ES-I3 (cell line): Measurements from ENCODE around the gene IL1R2.
"Not testable (repeated sequence)": the region's sequence is repeated elsewhere in the genome, so short reads cannot be mapped to it uniquely, and the experiment has no call there.

Source experiments
- H3K36me3 ChIP-seq: 2 replicates; pipeline ENCODE4 v1.6.1; 2013; ENCODE audit warnings: mild to moderate bottlenecking, low read length, control low read depth, moderate library complexity; ENCODE audit not compliant: insufficient read depth
- H3K4me1 ChIP-seq: 2 replicates; pipeline ENCODE4 v1.6.1; 2013; ENCODE audit warnings: mild to moderate bottlenecking, control low read depth, low read length; ENCODE audit not compliant: insufficient read depth
- H3K9ac ChIP-seq: 2 replicates; pipeline ENCODE4 v1.6.1; 2013; ENCODE audit warnings: low read depth, mild to moderate bottlenecking, low read length, moderate library complexity
- H3K9me3 ChIP-seq: 2 replicates; pipeline ENCODE4 v1.6.1; 2013; ENCODE audit warnings: mild to moderate bottlenecking, low read length, moderate library complexity; ENCODE audit not compliant: control insufficient read depth, insufficient read depth

IL1R2 gene

GRCh38 chr2:102068126-102068525, 76.4 kb downstream of the IL1R2 start:
- H3K4me1 ChIP-seq = peaks cover 17% of the 10 kb centered on the region; the same call in 1 of the 2 replicates
- H3K9ac ChIP-seq, H3K36me3 ChIP-seq, H3K9me3 ChIP-seq: not testable (repeated sequence)

- H3K4me1 ChIP-seq = peaks cover 9% of the 10 kb centered on the region; the same call in 1 of the 2 replicates
- H3K9me3 ChIP-seq = no peaks in the 10 kb centered on the region
- no peak overlapping the region for H3K9ac ChIP-seq
- no peaks in the 10 kb centered on the region for H3K36me3 ChIP-seq
Measured at GRCh38 chr2:102069311-102069974, 77.7 kb downstream of the IL1R2 start.

DNA sequence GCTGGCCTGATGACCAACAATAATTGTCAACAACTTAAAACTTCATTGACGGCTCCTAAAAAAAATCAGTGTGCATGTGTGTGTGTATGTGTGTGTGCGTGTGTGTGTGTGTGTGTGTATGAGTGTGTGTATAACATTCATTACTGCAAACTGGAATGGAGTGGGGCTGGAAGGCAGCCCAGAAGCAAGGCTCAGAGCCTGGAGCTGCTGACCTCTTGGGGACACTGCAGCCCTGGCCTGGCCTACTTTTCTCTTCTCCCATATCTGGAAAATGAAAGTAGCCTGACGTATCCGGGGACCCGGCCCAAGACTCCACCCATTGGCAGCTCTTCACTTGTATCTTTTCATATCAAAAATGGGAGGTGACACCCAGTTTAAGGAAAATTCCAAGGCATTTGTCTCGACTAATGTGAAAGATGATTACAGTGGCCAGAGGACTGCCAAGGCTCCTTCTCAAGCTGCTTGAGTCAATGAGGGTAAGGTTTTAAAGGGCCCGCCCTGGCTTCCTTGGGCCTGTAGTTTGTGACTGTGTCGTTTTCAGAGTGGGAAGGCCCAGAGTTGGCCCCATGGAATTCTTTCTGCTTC, 78.4 kb downstream of the IL1R2 start:
- H3K4me1 ChIP-seq = peaks cover 3% of the 10 kb centered on the region; the same call in 1 of the 2 replicates
- no peaks in the 10 kb centered on the region for H3K9me3 ChIP-seq
- no peak overlapping the region for H3K9ac ChIP-seq
- H3K36me3 ChIP-seq = no peaks in the 10 kb centered on the region

GRCh38 chr2:102072741-102073140, 81.0 kb downstream of the IL1R2 start:
- Histone ChIP-seq H3K9ac (no peak overlapping the region), H3K4me1 (no peaks in the 10 kb centered on the region), H3K36me3 (no peaks in the 10 kb centered on the region), H3K9me3 (no peaks in the 10 kb centered on the region; the same call in 1 of the 2 replicates)

DNA sequence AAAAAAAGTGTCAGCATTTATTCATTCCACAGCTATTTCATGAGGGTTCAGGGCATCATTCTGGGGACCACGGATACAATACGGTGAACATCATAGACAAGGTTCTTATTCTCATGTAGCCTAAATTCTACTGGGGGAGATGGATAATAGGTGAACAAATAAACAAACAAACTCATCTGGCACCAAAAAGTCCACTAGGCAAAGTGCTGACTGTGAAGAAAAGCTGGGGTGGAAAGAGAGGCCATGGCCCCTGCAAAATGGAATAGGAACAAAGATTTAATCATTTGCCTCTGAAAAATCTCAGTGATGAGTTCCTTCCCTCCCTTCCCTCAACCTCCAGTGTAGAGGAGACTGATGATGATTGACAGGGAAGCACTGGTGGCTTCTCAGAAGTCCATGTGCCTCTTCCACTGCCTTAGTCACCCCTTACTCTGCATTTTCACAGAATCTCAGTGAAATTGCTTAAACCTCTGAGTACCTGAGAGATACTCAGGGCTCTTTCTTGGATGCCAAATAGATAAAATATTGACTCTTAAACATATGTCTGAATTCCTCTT, 81.5 kb downstream of the IL1R2 start:
- Histone ChIP-seq H3K9ac (no peak overlapping the region), H3K9me3 (no peaks in the 10 kb centered on the region; the same call in 1 of the 2 replicates), H3K36me3 (no peaks in the 10 kb centered on the region), H3K4me1 (no peaks in the 10 kb centered on the region)

GRCh38 chr2:102074152-102074783, 82.5 kb downstream of the IL1R2 start:
- Histone ChIP-seq H3K36me3 (no peaks in the 10 kb centered on the region), H3K9ac (no peak overlapping the region), H3K9me3 (no peaks in the 10 kb centered on the region; the same call in 1 of the 2 replicates), H3K4me1 (no peaks in the 10 kb centered on the region)

DNA sequence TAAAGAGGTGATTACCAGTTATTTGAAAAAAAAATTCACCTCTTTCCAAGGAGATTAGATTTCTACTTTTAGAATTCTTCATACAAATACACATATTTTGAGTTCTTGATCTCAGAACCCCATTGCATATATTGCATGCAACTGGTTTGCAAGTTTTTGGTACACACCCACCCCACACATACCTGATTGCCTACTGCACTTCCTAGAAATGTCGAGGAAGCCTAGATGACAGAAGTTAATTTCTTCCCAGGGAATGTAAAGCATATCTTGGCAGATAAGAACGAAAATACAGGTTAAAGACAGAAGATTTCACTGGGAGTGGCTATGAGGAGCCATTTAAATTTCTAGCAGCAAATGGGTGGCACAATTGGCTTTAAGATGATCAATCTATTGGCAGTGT, 83.7 kb downstream of the IL1R2 start:
- Histone ChIP-seq H3K36me3 (no peaks in the 10 kb centered on the region), H3K4me1 (no peaks in the 10 kb centered on the region), H3K9me3 (no peaks in the 10 kb centered on the region; the same call in 1 of the 2 replicates), H3K9ac (no peak overlapping the region)

GRCh38 chr2:102076512-102076911, 84.8 kb downstream of the IL1R2 start:
- no peak overlapping the region for H3K9ac ChIP-seq
- no peaks in the 10 kb centered on the region for H3K36me3 ChIP-seq
- H3K4me1 ChIP-seq = no peaks in the 10 kb centered on the region
- H3K9me3 ChIP-seq = no peaks in the 10 kb centered on the region; the same call in 1 of the 2 replicates
